Skeletal muscle tissue (tissue), 4 donors: ENCODE results near the gene ITSN1. TPM values are rescaled to one million over a fixed set of nuclear protein-coding genes. Genes with fewer than 3 reads are reported as not detected.

Source experiments
- H3K27ac ChIP-seq: one replicate; pipeline ENCODE4 v1.7.0; 2013; ENCODE audit warnings: mild to moderate bottlenecking, low read depth, low read length, inconsistent platforms
- H3K27me3 ChIP-seq, 3 donors: one replicate each; pipeline ENCODE4 v1.7.0; 2013; ENCODE audit warnings: low read length in 3 of 3; ENCODE audit not compliant: control insufficient read depth in 3 of 3, insufficient read depth in 3 of 3
- H3K36me3 ChIP-seq, 3 donors: one replicate each; pipeline ENCODE4 v1.7.0; 2013; ENCODE audit warnings: low read length in 3 of 3; ENCODE audit not compliant: control insufficient read depth in 3 of 3, insufficient read depth in 3 of 3
- H3K4me1 ChIP-seq, 3 donors: one replicate each; pipeline ENCODE4 v1.7.0; 2013; ENCODE audit warnings: low read length in 3 of 3, mild to moderate bottlenecking in 3 of 3; ENCODE audit not compliant: control insufficient read depth in 3 of 3, insufficient read depth in 3 of 3
- H3K4me3 ChIP-seq, 3 donors: one replicate each; pipeline ENCODE4 v1.7.0; 2013; ENCODE audit warnings: low read length in 3 of 3
- H3K9ac ChIP-seq, 3 donors: one replicate each; pipeline ENCODE4 v1.7.0; 2013; ENCODE audit warnings: low read length in 3 of 3, mild to moderate bottlenecking in 3 of 3, moderate library complexity in 2 of 3, low read depth in 1 of 3
- H3K9me3 ChIP-seq, 3 donors: one replicate each; pipeline ENCODE4 v1.7.0; 2013; ENCODE audit warnings: low read length in 3 of 3; ENCODE audit not compliant: control insufficient read depth in 3 of 3
- total RNA-seq: library from RNA; depleted of rRNA; stranded (reverse); fragments of >200 nt; gene quantifications from one replicate; pipeline ENCODE4 v1.2.3, GENCODE V29; 2014
- donor health status: Osteomylitis.

The ITSN1 gene
- total RNA-seq, 1 donor from 2014 or later: 21.4 TPM

DNA sequence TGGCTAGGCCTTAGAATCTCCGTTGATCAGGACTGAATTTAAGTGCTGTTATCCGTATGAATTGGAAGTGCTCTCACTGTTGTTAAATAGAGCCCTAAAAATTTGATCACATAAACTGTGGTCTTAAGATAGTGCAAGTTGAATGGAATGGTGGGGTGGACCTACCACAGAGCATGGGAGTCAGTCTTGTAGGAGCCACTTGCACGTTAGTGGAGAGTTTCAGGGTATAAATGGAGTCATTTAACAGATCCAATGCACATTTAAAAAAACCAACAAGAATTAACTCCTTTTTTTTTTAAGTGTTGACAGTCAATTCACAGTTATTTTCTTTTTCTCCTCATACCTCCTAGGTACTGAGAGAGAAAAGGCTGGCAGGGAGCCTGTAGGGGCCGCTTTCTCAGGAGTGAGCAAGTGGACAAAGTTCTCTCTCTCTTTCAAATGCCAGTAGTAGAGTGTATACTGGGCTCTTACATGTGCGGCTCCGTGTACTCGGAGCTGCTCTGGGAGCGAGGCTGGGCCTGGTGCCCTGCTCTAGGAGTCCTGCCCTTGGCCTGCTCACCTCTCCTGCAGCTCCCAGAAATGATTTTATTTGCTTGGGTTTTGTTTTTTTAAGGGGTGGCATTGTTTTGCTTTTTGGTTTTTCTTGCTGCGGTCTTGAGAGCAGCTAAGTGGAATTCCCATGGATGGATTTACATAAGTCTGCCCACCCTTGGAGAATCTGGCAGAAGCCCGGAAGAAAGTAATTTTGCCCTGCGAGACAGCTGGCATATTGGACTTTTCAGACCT lies 182.0 kb downstream of the ITSN1 start:
- Histone ChIP-seq H3K27me3 (no peaks in the 10 kb centered on the region), H3K27ac (no peak overlapping the region), H3K4me3 (no peak overlapping the region), H3K9ac (no peak overlapping the region), H3K9me3 (no peaks in the 10 kb centered on the region), H3K4me1 (peaks cover 13 to 30% (median 17%) of the 10 kb centered on the region in 3 donors), H3K36me3 (peaks cover 4 to 11% (median 4%) of the 10 kb centered on the region in 3 donors)

DNA sequence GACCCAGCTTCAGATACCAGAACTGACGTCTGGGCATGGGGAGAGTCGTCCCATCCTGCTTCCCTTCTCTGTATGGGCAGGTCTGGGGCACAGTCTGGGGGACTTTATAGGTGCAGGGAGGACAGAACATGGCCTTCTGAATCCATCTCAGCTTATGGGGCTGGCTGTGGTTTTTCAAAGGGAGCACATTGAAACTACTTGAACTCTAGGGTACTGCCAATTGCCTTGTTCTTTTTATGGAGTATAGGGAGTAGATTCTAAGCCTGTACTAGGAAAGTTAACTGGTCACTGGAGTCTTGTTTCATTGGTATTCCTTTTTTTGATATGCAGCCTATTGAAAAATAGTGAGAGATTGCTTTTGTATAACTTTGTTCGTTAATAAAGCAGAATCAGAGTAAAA lies 183.1 kb downstream of the ITSN1 start:
- Histone ChIP-seq H3K27me3 (no peaks in the 10 kb centered on the region), H3K9ac (no peak overlapping the region), H3K9me3 (no peaks in the 10 kb centered on the region), H3K4me1 (peaks cover 13 to 30% (median 17%) of the 10 kb centered on the region in 3 donors), H3K27ac (no peak overlapping the region), H3K4me3 (no peak overlapping the region), H3K36me3 (peaks cover 4 to 11% (median 8%) of the 10 kb centered on the region in 3 donors)

DNA sequence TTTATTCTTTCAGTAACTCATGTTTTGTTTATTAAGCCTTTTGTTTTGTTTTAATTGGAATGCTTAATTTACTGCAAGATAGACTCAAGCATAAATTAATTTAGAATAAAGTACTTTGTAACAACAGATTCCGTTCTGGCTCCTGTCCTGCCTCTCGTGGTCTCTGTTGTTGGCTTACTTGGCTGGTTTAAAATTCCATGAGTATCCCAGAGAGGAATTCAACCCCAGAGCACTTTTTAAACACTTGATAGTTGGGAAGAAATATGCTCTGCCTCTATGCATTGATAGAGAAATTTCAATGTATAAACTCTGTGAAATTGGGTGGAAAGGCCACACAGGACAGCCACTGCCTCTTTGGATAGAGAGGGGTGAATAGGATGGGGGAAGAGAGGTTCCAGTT lies 183.6 kb downstream of the ITSN1 start:
- Histone ChIP-seq H3K36me3 (peaks cover 4 to 11% (median 8%) of the 10 kb centered on the region in 3 donors), H3K27ac (no peak overlapping the region), H3K9ac (no peak overlapping the region)

DNA sequence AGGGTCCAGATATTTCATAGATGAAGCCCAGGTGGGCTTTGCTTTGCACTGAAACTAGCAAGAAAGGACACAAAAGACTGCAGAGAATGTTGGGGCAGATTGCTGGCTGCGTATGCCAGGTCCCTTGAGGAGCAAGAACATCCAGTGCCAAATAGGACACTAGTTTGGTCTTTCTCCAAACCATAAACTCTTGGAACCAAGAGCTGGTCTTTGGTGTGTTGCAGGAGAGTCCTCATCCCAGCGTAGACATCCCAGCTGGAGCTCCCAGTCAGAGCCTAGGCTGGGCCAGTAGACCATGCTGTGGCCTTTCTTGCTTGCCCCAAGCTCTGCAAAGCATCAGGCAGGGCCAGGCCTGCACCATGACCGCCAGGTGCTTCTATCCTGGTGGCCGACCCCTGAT lies 185.8 kb downstream of the ITSN1 start:
- Histone ChIP-seq H3K9me3 (no peaks in the 10 kb centered on the region), H3K4me1 (peaks cover 13 to 30% (median 17%) of the 10 kb centered on the region in 3 donors), H3K9ac (no peak overlapping the region), H3K27ac (peak overlapping the region; percentile 20), H3K36me3 (peaks cover 8 to 20% (median 13%) of the 10 kb centered on the region in 3 donors), H3K27me3 (no peaks in the 10 kb centered on the region), H3K4me3 (no peak overlapping the region)

More for the DNA sequence above, 183.6 kb downstream of the ITSN1 start:
- no peaks in the 10 kb centered on the region for H3K9me3 ChIP-seq
- peaks cover 13 to 30% (median 17%) of the 10 kb centered on the region in 3 donors for H3K4me1 ChIP-seq
- H3K27me3 ChIP-seq: no peaks in the 10 kb centered on the region
- H3K4me3 ChIP-seq: no peak overlapping the region

DNA sequence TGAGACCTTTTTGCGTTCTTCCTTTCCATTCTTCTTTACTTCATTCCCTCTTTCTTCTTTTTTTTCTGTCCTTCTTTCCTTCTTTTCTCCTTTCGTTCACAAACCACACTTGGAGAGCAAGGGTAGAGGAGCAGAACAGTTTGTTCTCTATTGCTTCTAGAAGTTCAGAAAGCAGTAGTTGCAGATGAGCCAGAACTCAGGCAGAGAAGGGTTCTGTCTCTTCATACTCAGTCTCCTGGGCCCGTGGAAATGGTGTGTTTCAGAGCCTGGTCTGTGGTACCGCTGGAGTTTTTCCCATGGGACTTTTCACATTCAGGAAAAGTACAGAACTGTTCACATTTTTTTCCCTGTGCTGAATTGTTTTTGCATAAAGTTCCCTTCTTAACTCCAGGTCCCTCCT lies 186.3 kb downstream of the ITSN1 start:
- Histone ChIP-seq H3K27ac (no peak overlapping the region), H3K4me1 (peaks cover 13 to 30% (median 17%) of the 10 kb centered on the region in 3 donors)

DNA sequence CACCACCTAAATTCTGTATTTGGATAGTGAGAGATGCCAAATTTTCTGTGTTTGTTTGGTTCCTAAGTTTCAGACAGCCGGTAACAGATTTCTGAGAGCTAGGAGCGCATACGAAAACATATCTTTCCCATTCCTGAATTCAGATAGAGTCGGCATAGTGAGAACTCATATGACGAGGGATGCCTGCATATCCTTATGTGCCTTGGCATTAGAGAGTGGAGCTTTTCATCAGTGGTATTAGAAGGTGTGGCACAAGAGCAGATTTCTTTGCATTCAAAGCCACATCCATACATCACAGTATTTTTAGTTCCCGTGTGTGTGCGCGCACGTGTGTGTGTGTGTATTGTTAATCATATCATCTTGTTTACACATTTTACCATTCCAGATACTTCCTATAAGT lies 187.5 kb downstream of the ITSN1 start:
- peaks cover 13 to 27% (median 17%) of the 10 kb centered on the region in 3 donors for H3K4me1 ChIP-seq
- no peak overlapping the region for H3K4me3 ChIP-seq

More for the DNA sequence above, 186.3 kb downstream of the ITSN1 start:
- H3K4me3 ChIP-seq: no peak overlapping the region
- no peak overlapping the region for H3K9ac ChIP-seq
- no peaks in the 10 kb centered on the region for H3K27me3 ChIP-seq
- H3K9me3 ChIP-seq: no peaks in the 10 kb centered on the region
- H3K36me3 ChIP-seq: peaks cover 5 to 18% (median 11%) of the 10 kb centered on the region in 3 donors

DNA sequence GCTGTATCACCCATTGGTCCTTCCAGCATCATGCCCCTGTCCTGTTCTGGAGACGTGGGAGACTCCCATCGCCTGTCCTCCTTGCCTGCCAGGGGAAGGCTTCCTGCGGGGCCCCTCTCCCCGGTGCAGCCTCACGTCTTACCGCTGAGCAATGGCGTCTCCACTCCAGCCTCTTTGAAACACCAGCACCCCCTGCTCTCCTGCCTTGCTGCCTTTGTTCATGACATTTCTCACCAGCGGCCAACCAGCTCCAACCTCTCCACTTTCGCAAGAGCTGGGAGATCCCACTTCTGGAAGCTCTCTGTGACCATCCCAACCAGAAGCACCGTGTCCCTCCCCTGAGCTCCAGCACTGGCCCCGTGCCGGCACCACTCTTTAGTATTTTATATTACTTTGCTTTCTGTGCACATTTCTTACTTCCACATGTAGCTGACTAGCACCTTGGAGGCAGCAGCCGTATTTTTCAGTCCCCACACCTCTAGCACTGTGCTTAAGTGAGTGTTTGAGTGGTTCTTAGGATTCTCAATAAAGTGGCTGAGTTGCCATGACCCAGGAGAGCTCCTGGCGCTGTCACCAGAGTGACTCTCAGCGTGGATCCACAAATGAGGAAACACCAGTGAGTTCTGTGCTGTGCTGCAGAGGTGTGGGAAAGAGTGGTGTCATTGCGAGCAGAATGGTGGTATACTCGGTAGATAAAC lies 189.8 kb downstream of the ITSN1 start:
- H3K36me3 ChIP-seq: peaks cover 9 to 20% (median 13%) of the 10 kb centered on the region in 3 donors
- no peak overlapping the region for H3K9ac ChIP-seq
- H3K4me3 ChIP-seq: no peak overlapping the region
- H3K27me3 ChIP-seq: no peaks in the 10 kb centered on the region
- H3K4me1 ChIP-seq: peaks cover 9 to 17% (median 11%) of the 10 kb centered on the region in 3 donors
- no peak overlapping the region for H3K27ac ChIP-seq
- no peaks in the 10 kb centered on the region for H3K9me3 ChIP-seq

More for the DNA sequence above, 187.5 kb downstream of the ITSN1 start:
- H3K36me3 ChIP-seq: peaks cover 5 to 18% (median 6%) of the 10 kb centered on the region in 3 donors
- H3K27me3 ChIP-seq: no peaks in the 10 kb centered on the region
- H3K27ac ChIP-seq: no peak overlapping the region
- H3K9ac ChIP-seq: no peak overlapping the region
- no peaks in the 10 kb centered on the region for H3K9me3 ChIP-seq

DNA sequence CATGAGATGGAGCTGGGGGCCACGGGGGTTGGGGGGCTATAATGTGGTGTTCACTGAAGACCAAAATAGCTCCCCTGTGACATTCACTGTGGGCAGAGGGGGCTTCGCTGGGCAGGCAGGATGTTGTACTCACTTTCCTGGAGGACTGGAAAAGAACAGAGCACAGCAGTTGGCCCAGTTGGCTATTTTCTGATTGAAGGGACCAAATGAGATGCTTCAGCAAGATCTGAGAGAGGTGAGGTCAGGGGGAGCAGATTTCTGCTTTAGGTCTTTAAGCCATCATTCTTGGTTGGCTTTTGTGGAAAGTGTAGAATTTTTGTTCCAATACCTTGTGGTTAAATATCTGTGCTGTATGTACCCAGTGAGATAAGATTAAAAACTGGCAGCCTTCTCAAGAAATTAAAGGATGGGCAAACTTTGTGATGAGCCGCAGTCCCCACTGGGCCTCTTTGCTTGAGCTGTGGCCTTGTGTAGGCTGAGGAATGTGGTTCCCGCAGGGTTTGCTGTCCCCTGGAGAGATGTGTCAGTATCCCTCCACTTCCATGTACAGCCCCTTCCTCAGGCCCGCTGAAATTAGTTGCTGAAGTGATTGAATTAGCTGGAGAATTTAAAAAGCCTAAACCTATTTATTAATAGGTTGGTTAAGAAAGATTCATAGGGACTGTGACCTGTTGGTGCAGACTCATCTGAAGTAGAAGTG lies 192.7 kb downstream of the ITSN1 start:
- no peak overlapping the region for H3K27ac ChIP-seq
- no peaks in the 10 kb centered on the region for H3K9me3 ChIP-seq
- H3K4me1 ChIP-seq: no peaks in the 10 kb centered on the region
- no peak overlapping the region for H3K4me3 ChIP-seq
- no peaks in the 10 kb centered on the region for H3K27me3 ChIP-seq
- peaks cover 18 to 37% (median 30%) of the 10 kb centered on the region in 3 donors for H3K36me3 ChIP-seq
- no peak overlapping the region for H3K9ac ChIP-seq

DNA sequence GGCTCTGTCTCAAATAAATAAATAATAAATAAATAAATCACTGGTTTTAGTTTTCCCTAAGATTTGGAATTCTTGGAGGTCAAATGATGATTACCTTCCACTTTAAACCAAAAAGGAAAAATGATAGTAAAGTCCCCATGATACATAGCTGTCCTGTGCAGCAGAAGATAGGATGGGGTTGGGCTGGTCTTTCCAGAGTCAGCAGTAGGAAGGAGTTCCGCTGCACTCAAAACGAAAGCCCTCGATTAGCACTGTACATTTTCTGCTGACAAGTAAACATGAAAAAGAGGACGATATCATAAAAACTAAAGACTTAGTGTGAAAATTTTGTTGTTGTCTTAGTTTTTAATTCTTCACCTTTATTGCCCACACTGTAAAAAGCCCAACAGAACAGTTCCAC lies 193.6 kb downstream of the ITSN1 start:
- Histone ChIP-seq H3K4me1 (no peaks in the 10 kb centered on the region), H3K36me3 (peaks cover 18 to 35% (median 30%) of the 10 kb centered on the region in 3 donors), H3K4me3 (no peak overlapping the region), H3K27ac (no peak overlapping the region), H3K9me3 (no peaks in the 10 kb centered on the region), H3K9ac (no peak overlapping the region), H3K27me3 (no peaks in the 10 kb centered on the region)
